ENCODE results near the gene TM4SF18.

- no peak for TF ChIP-seq EZH2 (IDR thresholded peaks at IDR 0.05; ENCODE audit: low read depth)
- no peak for TF ChIP-seq CTCF (conservative IDR thresholded peaks at IDR 0.05)
Observed at GRCh38 chr3:149305376-149305775, 28.1 kb downstream of the TM4SF18 start.

All from PC-9 (cell line).